Osteocyte (in vitro differentiated cells): ENCODE measurements around the gene RNF123. TPM values are rescaled to one million over a fixed set of nuclear protein-coding genes. Genes with fewer than 3 reads are reported as not detected.

Source experiments
- DNase-seq: peaks from one replicate; pipeline ENCODE4 v3.0.0; 2021; ENCODE audit warnings: mixed read lengths; ENCODE audit not compliant: unreplicated experiment; ENCODE audit errors: extremely low spot score
- H3K27ac Mint-ChIP-seq: one replicate; pipeline ENCODE4 v1.8.0; 2021; ENCODE audit warnings: mild to moderate bottlenecking, mixed read lengths; ENCODE audit not compliant: unreplicated experiment
- H3K27me3 Mint-ChIP-seq: one replicate; pipeline ENCODE4 v1.8.0; 2021; ENCODE audit warnings: mixed read lengths; ENCODE audit not compliant: unreplicated experiment
- H3K36me3 Mint-ChIP-seq: one replicate; pipeline ENCODE4 v1.8.0; 2021; ENCODE audit warnings: mixed read lengths; ENCODE audit not compliant: unreplicated experiment
- H3K4me1 Mint-ChIP-seq: one replicate; pipeline ENCODE4 v1.8.0; 2021; ENCODE audit warnings: mixed read lengths; ENCODE audit not compliant: unreplicated experiment
- H3K4me3 Mint-ChIP-seq: one replicate; pipeline ENCODE4 v1.8.0; 2021; ENCODE audit warnings: mild to moderate bottlenecking, moderate library complexity, mixed read lengths; ENCODE audit not compliant: unreplicated experiment
- H3K9me3 Mint-ChIP-seq: one replicate; pipeline ENCODE4 v1.8.0; 2021; ENCODE audit warnings: mixed read lengths; ENCODE audit not compliant: unreplicated experiment
- CTCF ChIP-seq: fragments of 200-600 bp; sonication (generic); IDR thresholded peaks from 2 replicates; pipeline ENCODE4 v1.5.0; 2021; ENCODE audit warnings: antibody characterized with exemption, mild to moderate bottlenecking, moderate library complexity
- total RNA-seq: library from RNA; stranded (reverse); gene quantifications from 2 replicates; pipeline ENCODE4 v1.2.1, GENCODE V29; 2021

The RNF123 gene
- total RNA-seq, 1 donor from 2014 or later, result 61.0 TPM

- Mint-ChIP-seq H3K27me3 (no peaks in the 10 kb centered on the region), H3K27ac (no peak overlapping the region)
Observed at GRCh38 chr3:49717211-49717958, 28.0 kb downstream of the RNF123 start.

DNA sequence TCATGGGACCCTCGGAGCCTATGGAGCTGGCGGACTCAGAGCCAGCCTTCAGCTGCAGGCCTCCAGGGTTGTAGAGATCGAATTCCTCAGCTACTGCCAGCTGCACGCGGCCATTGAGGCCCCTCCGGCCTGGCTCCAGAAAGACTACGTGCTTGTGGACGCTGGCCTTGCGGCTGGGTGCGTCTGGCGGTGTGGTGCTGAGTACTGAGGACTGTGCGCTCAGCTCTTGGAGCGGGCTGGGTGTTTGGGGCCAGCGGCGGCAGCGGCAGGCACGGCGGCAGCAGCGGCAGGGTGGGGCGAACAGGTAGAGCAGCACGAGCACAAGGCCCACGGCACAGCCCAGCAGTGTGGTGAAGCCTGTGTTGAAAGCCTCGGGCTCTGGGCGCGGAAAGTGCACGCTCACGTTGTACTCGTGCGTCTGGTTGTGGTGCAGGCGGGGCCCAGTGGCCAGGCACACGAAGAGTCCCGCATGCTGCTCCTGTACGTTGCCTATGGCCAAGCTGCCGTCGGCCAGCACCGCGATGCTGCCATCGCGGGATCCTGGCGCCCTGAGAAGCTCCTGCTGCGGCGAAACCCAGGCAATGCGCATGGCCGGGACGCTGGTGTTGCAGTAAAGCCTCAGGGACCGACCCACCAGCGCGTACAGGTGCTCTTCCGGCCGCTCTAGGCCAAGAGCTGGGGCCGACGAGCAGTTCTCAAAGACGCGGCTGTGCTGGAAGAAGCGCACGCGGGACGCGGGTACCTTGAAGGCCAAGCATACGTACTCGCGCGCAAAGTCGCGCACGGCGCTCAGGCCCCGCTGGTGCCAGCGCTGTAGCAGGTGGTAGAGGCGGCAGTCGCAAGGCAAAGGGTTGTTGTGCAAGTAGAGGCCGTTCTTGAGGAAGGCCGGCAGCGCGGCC, 28.9 kb downstream of the RNF123 start:
- no peak for TF ChIP-seq CTCF
- peaks cover 21% of the 10 kb centered on the region for H3K4me1 Mint-ChIP-seq
- H3K27me3 Mint-ChIP-seq, result no peaks in the 10 kb centered on the region
- no peaks in the 10 kb centered on the region for H3K9me3 Mint-ChIP-seq
- no peak overlapping the region for H3K27ac Mint-ChIP-seq
- peaks cover 6% of the 10 kb centered on the region for H3K36me3 Mint-ChIP-seq
- peak overlapping the region; percentile 79 for H3K4me3 Mint-ChIP-seq
- DNase-seq, result no peak

More at GRCh38 chr3:49717211-49717958, 28.0 kb downstream of the RNF123 start:
- Mint-ChIP-seq H3K4me1 (peaks cover 16% of the 10 kb centered on the region), H3K4me3 (no peak overlapping the region), H3K9me3 (no peaks in the 10 kb centered on the region), H3K36me3 (peaks cover 6% of the 10 kb centered on the region)
- no peak for DNase-seq
- TF ChIP-seq CTCF, result no peak

GRCh38 chr3:49718858-49719213, 29.5 kb downstream of the RNF123 start:
- no peak for TF ChIP-seq CTCF
- Mint-ChIP-seq H3K9me3 (no peaks in the 10 kb centered on the region), H3K4me3 (peak overlapping the region; percentile 79), H3K27me3 (no peaks in the 10 kb centered on the region), H3K36me3 (peaks cover 6% of the 10 kb centered on the region), H3K27ac (no peak overlapping the region), H3K4me1 (peaks cover 21% of the 10 kb centered on the region)
- no peak for DNase-seq

DNA sequence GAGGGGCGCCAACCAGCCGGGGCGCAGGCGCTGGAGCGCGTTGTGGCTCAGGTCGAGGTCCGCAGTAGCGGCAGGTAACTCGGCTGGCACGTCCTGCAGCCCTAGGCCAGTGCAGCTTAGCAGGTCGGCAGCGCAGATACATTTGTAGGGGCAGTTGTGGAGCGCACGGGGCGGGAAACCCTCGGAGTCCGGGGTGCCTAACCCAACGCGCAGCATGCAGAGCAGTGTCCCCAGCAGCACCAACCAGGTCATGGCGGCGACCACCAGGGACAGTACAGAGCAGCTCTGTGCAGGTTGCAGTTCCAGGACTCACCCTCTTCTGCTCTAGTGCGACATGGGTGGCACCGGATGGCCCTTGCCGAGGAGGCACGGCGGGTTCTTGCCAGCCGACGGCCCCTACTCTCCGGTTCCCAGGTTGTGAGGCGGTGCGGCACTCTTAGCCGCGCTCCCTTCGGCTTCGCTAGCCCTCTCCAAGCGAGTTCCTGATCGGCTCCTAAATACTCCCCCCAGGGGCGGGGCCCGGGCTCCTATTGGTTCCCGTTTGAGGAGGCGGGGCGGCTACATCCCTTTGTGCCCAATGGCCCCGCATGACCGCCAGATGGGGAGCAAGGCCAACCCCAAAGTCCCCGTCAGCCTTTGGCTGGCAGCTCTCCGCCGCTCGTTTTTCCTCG, 30.0 kb downstream of the RNF123 start, which contains the start of gene AMIGO3:
AMIGO3 (minus strand) TSS at position 471 of the 671 bp plus-strand sequence; CDS start at position 252, 219 bp downstream.
- Mint-ChIP-seq H3K27me3 (no peaks in the 10 kb centered on the region), H3K27ac (peak within 1 kb of the TSS; percentile 90), H3K36me3 (peaks cover 6% of the 10 kb centered on the region), H3K4me3 (peak within 1 kb of the TSS; percentile 79), H3K4me1 (peaks cover 24% of the 10 kb centered on the region), H3K9me3 (no peaks in the 10 kb centered on the region)
- peak; percentile 69 for TF ChIP-seq CTCF
- peak; percentile 97 for DNase-seq
